GM12875 (cell line): Measurements from ENCODE around the gene DAPK1.

Source experiments
- H3K4me3 ChIP-seq: one replicate; pipeline ENCODE4 v1.5.1; 2011; ENCODE audit warnings: low read depth, low read length, control low read depth
- TF ChIP-seq, protein P1 (sequence below): IDR thresholded peaks from 2 replicates; pipeline ENCODE4 v1.5.1; 2011; ENCODE audit warnings: low read depth, mild to moderate bottlenecking, control low read depth, inconsistent platforms, low read length, moderate library complexity, borderline replicate concordance; ENCODE audit not compliant: insufficient read depth

DAPK1 gene

GRCh38 chr9:87656485-87656884 lies 158.8 kb downstream of the DAPK1 start:
- TF ChIP-seq, protein P1, sequence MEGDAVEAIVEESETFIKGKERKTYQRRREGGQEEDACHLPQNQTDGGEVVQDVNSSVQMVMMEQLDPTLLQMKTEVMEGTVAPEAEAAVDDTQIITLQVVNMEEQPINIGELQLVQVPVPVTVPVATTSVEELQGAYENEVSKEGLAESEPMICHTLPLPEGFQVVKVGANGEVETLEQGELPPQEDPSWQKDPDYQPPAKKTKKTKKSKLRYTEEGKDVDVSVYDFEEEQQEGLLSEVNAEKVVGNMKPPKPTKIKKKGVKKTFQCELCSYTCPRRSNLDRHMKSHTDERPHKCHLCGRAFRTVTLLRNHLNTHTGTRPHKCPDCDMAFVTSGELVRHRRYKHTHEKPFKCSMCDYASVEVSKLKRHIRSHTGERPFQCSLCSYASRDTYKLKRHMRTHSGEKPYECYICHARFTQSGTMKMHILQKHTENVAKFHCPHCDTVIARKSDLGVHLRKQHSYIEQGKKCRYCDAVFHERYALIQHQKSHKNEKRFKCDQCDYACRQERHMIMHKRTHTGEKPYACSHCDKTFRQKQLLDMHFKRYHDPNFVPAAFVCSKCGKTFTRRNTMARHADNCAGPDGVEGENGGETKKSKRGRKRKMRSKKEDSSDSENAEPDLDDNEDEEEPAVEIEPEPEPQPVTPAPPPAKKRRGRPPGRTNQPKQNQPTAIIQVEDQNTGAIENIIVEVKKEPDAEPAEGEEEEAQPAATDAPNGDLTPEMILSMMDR: no peak
- no peak overlapping the region for H3K4me3 ChIP-seq

- TF ChIP-seq, protein P1: no peak
- no peak overlapping the region for H3K4me3 ChIP-seq
Measured at GRCh38 chr9:87657190-87657589, 159.5 kb downstream of the DAPK1 start.

DNA sequence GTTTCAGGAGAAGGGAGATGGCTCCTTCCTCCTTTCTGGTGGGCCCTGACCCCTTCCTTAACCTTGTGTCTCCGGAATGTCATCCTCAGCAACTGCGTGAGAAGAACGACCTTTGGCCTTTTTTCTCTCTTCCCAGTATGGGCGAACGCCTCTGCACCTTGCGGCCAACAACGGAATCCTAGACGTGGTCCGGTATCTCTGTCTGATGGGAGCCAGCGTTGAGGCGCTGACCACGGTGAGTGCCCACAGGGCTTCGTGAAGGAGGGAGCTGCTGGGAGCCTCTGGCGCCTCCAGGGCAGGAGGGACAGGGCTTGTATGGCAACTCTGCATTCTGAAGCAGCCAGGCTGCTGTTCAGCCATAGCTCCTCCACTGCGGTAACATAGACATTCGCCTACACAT lies 160.2 kb downstream of the DAPK1 start:
- TF ChIP-seq, protein P1: no peak
- H3K4me3 ChIP-seq: no peak overlapping the region

- no peak overlapping the region for H3K4me3 ChIP-seq
- TF ChIP-seq, protein P1: no peak
Measured at GRCh38 chr9:87658511-87658910, 160.8 kb downstream of the DAPK1 start.

- TF ChIP-seq, protein P1: no peak
- H3K4me3 ChIP-seq: no peak overlapping the region
Measured at GRCh38 chr9:87659534-87660419, 162.1 kb downstream of the DAPK1 start.

DNA sequence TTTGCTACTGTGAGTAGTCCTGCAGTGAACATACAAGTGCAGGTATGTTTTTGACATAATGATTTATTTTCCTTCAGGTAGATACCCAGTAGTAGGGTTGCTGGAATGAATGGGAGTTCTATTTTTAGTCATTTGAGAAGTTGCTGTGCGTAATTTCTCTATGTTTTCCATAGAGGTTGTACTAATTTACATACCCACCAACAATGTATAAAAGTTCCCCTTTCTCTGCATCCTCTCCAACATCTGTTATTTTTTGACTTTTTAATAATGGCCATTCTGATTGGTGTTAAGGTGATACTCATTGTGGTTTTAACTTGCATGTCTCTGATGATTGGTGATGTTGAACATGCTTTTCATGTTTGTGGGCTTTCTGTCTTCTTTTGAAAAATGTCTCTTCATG lies 163.6 kb downstream of the DAPK1 start:
- H3K4me3 ChIP-seq: no peak overlapping the region
- TF ChIP-seq, protein P1: no peak
